ENCODE data around the gene EEF1A1.

The EEF1A1 gene

DNA sequence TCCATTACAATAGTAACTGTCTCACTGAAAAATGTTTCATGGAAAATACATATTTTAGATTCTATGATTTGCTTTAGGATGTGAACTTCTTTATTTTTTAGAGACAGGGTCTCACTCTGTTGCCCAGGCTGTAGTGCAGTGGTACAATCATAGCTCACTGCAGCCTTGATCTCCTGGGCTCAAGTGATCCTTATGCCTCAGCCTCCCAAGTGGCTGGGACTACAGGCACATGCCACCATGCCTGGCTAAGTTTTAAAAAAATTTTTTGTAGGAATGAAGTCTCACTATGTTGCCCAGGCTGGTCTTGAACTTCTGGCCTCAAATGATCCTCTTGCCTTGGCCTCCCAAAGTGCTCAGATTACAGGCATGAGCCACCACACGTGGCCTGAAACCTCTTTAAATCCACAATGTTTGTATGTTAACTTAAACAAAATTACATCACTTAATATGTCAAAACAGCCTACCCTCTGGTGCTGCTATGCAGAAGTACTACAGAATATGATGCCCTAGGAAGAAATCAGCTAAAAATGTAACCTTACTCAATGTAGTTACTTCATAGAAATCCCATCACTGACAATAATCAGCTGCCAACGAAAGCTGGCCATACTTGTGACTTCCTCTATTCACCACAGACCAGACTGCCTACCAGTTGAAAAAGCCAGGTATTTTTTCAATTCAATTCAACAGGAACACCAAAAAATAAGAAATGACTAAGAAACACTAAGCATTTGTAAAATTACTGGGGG, 17.6 kb downstream of the EEF1A1 start:
- DNase-seq, result no peak

DNA sequence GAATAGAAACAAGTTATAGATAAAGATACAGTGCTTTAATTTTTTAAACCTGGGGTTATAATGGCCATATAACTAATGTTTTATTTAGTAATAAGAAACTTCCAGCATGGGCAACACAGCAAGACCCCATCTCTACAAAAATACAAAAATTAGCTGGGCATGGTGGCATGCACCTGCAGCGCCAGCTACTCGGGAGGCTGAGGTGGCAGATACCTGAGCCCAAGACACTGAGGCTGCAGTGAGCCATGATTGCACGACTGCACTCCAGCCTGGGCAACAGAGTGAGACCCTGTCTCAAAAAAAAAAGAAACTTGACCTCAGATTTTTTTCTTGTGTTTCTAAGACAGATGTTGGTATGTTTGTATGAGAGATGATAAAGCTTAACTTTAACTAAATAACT, 22.9 kb downstream of the EEF1A1 start:
- no peak for DNase-seq

DNA sequence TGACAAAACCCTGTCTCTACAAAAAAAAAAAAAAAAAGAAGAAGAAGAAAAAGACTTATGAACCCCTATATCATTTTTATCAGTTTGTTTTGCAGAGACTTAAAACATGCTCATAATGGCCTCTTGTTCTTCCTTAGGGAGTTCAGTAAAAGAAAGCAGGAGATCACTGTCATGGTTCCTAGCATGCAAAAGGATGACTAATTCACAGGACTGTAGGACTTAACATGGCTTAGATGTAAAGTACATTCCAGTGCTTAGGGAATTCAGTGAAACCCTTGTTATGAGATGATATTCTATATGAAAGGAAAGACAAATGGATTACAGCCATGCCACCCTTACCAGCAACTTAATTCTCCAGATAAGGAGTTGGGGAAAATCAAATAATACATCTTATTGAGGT, 29.5 kb downstream of the EEF1A1 start:
- DNase-seq, result no peak

DNA sequence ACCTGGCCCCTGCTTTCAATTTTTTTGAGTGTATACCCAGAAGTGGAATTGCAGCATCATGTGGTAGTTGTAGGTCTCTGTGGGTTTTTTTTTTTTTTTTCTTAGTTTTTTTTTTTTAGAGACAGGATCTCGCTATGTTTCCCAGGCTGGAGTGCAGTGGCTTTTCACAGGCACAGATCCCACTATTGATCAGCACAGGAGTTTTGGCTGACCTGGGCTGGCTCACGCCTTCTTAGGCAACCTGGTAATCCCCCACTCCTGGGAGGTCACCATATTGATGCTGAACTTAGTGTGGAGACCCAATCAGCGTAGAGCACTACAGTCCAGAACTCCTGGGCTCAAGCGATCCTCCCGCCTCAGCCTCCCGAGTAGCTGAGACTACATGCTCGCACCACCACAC, 33.4 kb downstream of the EEF1A1 start:
- DNase-seq, result no peak

DNA sequence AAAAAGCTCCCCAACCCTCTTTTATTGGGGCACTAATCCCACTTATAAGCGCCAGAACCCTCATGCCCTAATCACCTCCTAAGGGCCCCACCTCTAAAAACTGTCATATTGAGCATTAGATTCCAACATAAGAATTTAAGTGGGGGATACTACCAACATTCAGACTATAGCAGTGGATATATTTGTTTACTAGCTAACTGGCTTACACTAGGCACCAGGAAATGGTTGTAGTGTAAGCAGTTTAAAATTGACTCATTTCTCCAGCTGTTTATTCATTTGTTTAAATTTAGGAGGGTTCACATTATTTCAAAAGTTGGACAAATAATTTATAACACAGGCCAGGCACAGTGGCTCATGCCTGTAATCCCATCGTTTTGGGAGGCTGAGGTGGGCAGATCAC, 36.4 kb downstream of the EEF1A1 start:
- no peak for DNase-seq

DNA sequence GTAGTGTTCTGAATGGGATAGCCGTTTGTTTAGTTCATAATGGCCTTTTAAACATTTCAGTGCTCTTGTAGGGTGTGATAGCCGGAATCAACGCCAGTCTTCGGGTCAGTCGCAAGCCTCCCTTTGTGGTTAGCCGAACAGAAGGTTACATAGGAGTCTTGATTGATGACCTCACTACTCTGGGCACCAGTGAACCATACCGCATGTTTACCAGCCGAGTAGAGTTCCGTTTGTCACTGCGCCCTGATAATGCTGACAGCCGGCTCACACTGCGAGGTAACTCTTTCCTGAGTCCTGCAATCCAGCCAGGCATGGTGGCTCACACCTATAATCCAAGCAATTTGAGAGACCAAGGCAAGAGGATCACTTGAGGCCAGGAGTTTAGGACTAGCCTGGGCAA, 38.9 kb downstream of the EEF1A1 start:
- no peak for DNase-seq

DNA sequence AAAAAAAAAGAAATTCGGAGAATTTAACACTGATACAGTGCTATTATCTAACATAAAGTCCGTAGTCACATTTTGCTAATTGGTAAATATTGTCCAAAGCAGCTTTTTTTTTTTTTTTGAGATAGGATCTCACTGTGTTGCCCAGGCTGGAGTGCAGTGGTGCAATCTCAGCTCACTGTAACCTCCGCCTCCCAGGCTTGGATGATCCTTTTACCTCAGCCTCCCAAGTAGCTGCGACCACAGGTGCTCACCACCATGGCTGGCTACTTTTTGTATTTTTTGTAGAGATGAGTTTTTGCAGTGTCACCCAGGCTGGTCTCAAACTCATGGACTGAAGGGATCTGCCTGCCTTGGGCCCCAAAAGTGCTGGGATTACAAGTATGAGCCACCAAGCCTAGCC, 43.4 kb downstream of the EEF1A1 start:
- DNase-seq, result no peak

DNA sequence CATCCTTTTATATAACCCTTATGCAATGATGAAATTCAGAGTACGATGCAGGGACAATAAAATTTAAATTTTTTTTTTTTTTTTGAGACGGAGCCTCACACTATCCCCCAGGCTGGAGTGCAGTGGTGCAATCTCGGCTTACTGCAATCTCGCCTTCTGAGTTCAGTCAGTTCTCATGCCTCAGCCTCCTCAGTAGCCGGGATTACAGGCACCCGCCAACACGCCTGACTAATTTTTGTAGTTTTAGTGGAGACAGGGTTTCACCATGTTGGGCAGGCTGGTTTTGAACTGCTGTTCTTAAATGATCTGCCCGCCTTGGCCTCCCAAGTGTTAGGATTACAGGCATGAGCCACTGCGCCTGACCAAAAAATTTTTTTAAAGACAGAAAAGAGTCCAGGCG, 44.1 kb downstream of the EEF1A1 start:
- DNase-seq, result no peak

DNA sequence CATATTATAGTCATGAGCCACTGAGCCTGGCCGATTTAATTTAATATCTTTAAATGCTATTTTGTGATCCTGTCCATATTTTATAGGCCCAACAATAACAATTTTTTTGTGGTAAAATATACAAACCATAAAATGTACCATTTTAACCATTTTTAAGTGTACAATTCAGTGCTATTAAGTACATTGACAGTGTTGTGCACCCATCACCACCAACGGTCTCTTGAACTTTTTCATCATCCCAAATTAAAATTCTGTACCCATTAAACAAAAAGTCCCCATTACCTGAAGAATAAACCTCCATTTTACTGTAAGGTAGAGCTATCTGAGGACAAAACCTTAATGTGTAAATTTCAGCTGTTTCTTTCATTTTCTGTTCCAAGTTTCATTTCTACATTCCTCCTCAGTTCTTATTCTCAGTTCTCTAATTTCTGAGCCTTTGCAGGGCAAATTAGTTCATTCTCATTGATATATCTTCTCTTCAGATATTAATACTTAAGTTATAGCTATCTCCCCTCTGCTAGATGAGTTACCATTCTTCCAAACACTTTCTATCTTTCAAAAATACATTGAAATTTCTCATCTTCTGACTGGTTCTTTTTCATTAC, 49.0 kb downstream of the EEF1A1 start:
- no peak for DNase-seq
